ENCODE measurements around the gene EIF4A3. TPM values are rescaled to one million over a fixed set of nuclear protein-coding genes. Genes with fewer than 3 reads are reported as not detected.

Gene EIF4A3
- total and polyA plus RNA-seq, 4 donors, result 29.0 to 35.1 (median 33.4) TPM

GRCh38 chr17:80122026-80122575, 24.8 kb downstream of the EIF4A3 start:
- 90% methylated on average over 17 of the region's 17 CpGs for WGBS
- no peak for DNase-seq (ENCODE audit: low spot score)
- H3K9me3 ChIP-seq (ENCODE audit: control insufficient read depth in 4 of 4, low read length in 3 of 4), result no peaks in the 10 kb centered on the region
- peaks cover 0 to 13% (median 2%) of the 10 kb centered on the region in 4 donors for H3K36me3 ChIP-seq (ENCODE audit: control insufficient read depth in 4 of 4, insufficient read depth in 3 of 4, low read depth in 1 of 4, low read length in 3 of 4)
- no peak overlapping the region for H3K4me3 ChIP-seq (ENCODE audit: low read depth in 1 of 3, low read length in 3 of 3)
- H3K27me3 ChIP-seq (ENCODE audit: control insufficient read depth in 4 of 4, insufficient read depth in 4 of 4, low read length in 3 of 4), result no peaks in the 10 kb centered on the region
- H3K4me1 ChIP-seq (ENCODE audit: control insufficient read depth in 4 of 4, insufficient read depth in 4 of 4, low read length in 3 of 4), result no peaks in the 10 kb centered on the region
- no peak overlapping the region for H3K27ac ChIP-seq (ENCODE audit: low read depth in 1 of 2, low read length in 2 of 2)
- no peak overlapping the region for H3K9ac ChIP-seq (ENCODE audit: low read depth in 1 of 2, low read length in 2 of 2)
- TF ChIP-seq FOXA2 (IDR thresholded peaks at IDR 0.05), result no peak
- no peak for TF ChIP-seq ZBTB33 (IDR thresholded peaks at IDR 0.05)

- H3K27me3 ChIP-seq (ENCODE audit: control insufficient read depth in 4 of 4, insufficient read depth in 4 of 4, low read length in 3 of 4), result no peaks in the 10 kb centered on the region
- TF ChIP-seq JUND (IDR thresholded peaks at IDR 0.05) (no peak), RAD21 (IDR thresholded peaks at IDR 0.05) (no peak), CTCF (IDR thresholded peaks at IDR 0.05; ENCODE audit: low read depth, low read length, missing input control) (no peak), SP1 (IDR thresholded peaks at IDR 0.05) (no peak), NR2F2 (IDR thresholded peaks at IDR 0.05) (no peak), FOXA1 (IDR thresholded peaks at IDR 0.05) (no peak), ZBTB33 (IDR thresholded peaks at IDR 0.05) (no peak), TAF1 (conservative IDR thresholded peaks at IDR 0.05) (no peak), YY1 (IDR thresholded peaks at IDR 0.05) (no peak), HNF4G (IDR thresholded peaks at IDR 0.05) (no peak), EGR1 (IDR thresholded peaks at IDR 0.05; ENCODE audit: low read depth in 2 of 2) (no peak), FOXA2 (IDR thresholded peaks at IDR 0.05) (no peak)
- TF ChIP-seq, protein P1, sequence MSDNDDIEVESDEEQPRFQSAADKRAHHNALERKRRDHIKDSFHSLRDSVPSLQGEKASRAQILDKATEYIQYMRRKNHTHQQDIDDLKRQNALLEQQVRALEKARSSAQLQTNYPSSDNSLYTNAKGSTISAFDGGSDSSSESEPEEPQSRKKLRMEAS (IDR thresholded peaks at IDR 0.05), result no peak
- TF ChIP-seq, protein P2, sequence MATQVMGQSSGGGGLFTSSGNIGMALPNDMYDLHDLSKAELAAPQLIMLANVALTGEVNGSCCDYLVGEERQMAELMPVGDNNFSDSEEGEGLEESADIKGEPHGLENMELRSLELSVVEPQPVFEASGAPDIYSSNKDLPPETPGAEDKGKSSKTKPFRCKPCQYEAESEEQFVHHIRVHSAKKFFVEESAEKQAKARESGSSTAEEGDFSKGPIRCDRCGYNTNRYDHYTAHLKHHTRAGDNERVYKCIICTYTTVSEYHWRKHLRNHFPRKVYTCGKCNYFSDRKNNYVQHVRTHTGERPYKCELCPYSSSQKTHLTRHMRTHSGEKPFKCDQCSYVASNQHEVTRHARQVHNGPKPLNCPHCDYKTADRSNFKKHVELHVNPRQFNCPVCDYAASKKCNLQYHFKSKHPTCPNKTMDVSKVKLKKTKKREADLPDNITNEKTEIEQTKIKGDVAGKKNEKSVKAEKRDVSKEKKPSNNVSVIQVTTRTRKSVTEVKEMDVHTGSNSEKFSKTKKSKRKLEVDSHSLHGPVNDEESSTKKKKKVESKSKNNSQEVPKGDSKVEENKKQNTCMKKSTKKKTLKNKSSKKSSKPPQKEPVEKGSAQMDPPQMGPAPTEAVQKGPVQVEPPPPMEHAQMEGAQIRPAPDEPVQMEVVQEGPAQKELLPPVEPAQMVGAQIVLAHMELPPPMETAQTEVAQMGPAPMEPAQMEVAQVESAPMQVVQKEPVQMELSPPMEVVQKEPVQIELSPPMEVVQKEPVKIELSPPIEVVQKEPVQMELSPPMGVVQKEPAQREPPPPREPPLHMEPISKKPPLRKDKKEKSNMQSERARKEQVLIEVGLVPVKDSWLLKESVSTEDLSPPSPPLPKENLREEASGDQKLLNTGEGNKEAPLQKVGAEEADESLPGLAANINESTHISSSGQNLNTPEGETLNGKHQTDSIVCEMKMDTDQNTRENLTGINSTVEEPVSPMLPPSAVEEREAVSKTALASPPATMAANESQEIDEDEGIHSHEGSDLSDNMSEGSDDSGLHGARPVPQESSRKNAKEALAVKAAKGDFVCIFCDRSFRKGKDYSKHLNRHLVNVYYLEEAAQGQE (IDR thresholded peaks at IDR 0.05), result no peak
- no peak overlapping the region for H3K27ac ChIP-seq (ENCODE audit: low read depth in 1 of 2, low read length in 2 of 2)
- H3K36me3 ChIP-seq (ENCODE audit: control insufficient read depth in 4 of 4, insufficient read depth in 3 of 4, low read depth in 1 of 4, low read length in 3 of 4), result peaks cover 2 to 13% (median 3%) of the 10 kb centered on the region in 4 donors
- no peaks in the 10 kb centered on the region for H3K9me3 ChIP-seq (ENCODE audit: control insufficient read depth in 4 of 4, low read length in 3 of 4)
- DNase-seq (ENCODE audit: low spot score), result no peak
- H3K9ac ChIP-seq (ENCODE audit: low read depth in 1 of 2, low read length in 2 of 2), result no peak overlapping the region
- H3K4me3 ChIP-seq (ENCODE audit: low read depth in 1 of 3, low read length in 3 of 3), result no peak overlapping the region
- WGBS, result 91% methylated on average over 9 of the region's 9 CpGs
- no peaks in the 10 kb centered on the region for H3K4me1 ChIP-seq (ENCODE audit: control insufficient read depth in 4 of 4, insufficient read depth in 4 of 4, low read length in 3 of 4)
Measured at GRCh38 chr17:80119839-80120238, 27.1 kb downstream of the EIF4A3 start.

Measured in liver (tissue), 9 donors.